Thoracic aorta (tissue), 2 donors: ENCODE measurements around the gene COX14. TPM values are rescaled to one million over a fixed set of nuclear protein-coding genes. Genes with fewer than 3 reads are reported as not detected.
A peak's percentile ranks its signal among the peaks of the same experiment; 100 is the strongest.

Source experiments
- ATAC-seq: fragments of 150-250 bp; one replicate; pipeline ENCODE4 v1.8.0; 2017; ENCODE audit warnings: low read depth; ENCODE audit not compliant: insufficient number of reproducible peaks, low FRiP score
- DNase-seq: peaks from one replicate; pipeline ENCODE4 v3.0.0-alpha.2; 2020; ENCODE audit warnings: low spot score
- H3K27ac ChIP-seq, 2 donors: fragments of 200-600 bp; sonication (generic); 1 replicate in 1 of 2; 2 replicates in 1 of 2; pipeline ENCODE4 v1.5.1; 2016; ENCODE audit warnings: mild to moderate bottlenecking in 2 of 2, moderate library complexity in 2 of 2
- H3K27me3 ChIP-seq: fragments of 200-600 bp; sonication (generic); replicated peaks from 2 replicates; pipeline ENCODE4 v1.6.0; 2016; ENCODE audit warnings: mild to moderate bottlenecking; ENCODE audit not compliant: insufficient read depth
- H3K36me3 ChIP-seq: fragments of 200-600 bp; sonication (generic); one replicate; pipeline ENCODE4 v1.5.1; 2016
- H3K4me1 ChIP-seq, 2 donors: fragments of 200-600 bp; sonication (generic); 1 replicate in 1 of 2; 2 replicates in 1 of 2; pipeline versions ENCODE4 v1.5.1 to v1.6.0; 2016; ENCODE audit warnings: low read depth in 2 of 2, mild to moderate bottlenecking in 1 of 2; ENCODE audit not compliant: control insufficient read depth in 1 of 2
- H3K4me3 ChIP-seq: fragments of 200-600 bp; sonication (generic); 2 replicates; pipeline ENCODE4 v1.5.1; 2016; ENCODE audit warnings: mild to moderate bottlenecking
- H3K9me3 ChIP-seq: fragments of 200-600 bp; sonication (generic); 2 replicates; pipeline ENCODE4 v1.5.1; 2016
- CTCF ChIP-seq: fragments of 200-600 bp; sonication (generic); IDR thresholded peaks from one replicate; pipeline ENCODE4 v1.5.1; 2019; ENCODE audit warnings: antibody characterized with exemption
- total RNA-seq, 2 donors: library from RNA; depleted of rRNA; stranded (reverse); fragments of >200 nt; gene quantifications; one replicate each; pipeline versions ENCODE4 v1.1.0 to v1.2.3, GENCODE V29; 2016

COX14 gene
- total RNA-seq, 2 donors from 2014 or later: 50.8 to 57.2 TPM

GRCh38 chr12:50110127-50110761 is 1.8 kb upstream of the COX14 start:
- no peak for TF ChIP-seq CTCF
- no peaks in the 10 kb centered on the region for H3K9me3 ChIP-seq
- no peaks in the 10 kb centered on the region for H3K36me3 ChIP-seq
- ATAC-seq (no peak), DNase-seq (no peak)
- peak overlapping the region; percentile 53 for H3K4me3 ChIP-seq
- H3K27ac ChIP-seq: peak overlapping the region; percentile 96 to 99
- peaks cover 37 to 42% of the 10 kb centered on the region in 2 donors for H3K4me1 ChIP-seq
- H3K27me3 ChIP-seq: no peaks in the 10 kb centered on the region

- Histone ChIP-seq H3K36me3 (no peaks in the 10 kb centered on the region), H3K27ac (peak overlapping the region; percentile 96 to 99), H3K4me1 (peaks cover 38 to 42% of the 10 kb centered on the region in 2 donors), H3K27me3 (no peaks in the 10 kb centered on the region), H3K9me3 (no peaks in the 10 kb centered on the region), H3K4me3 (peak overlapping the region; percentile 59)
- DNase-seq (peak; percentile 38), ATAC-seq (peak; percentile 36)
- TF ChIP-seq CTCF: no peak
Observed at GRCh38 chr12:50110762-50111351, 1.2 kb upstream of the COX14 start.

- Histone ChIP-seq H3K4me1 (peaks cover 41 to 42% of the 10 kb centered on the region in 2 donors), H3K27me3 (no peaks in the 10 kb centered on the region), H3K9me3 (no peaks in the 10 kb centered on the region), H3K4me3 (peak overlapping the region; percentile 59), H3K27ac (peak overlapping the region; percentile 96 to 99), H3K36me3 (no peaks in the 10 kb centered on the region)
- TF ChIP-seq CTCF: no peak
- ATAC-seq (no peak), DNase-seq (no peak)
Observed at GRCh38 chr12:50111395-50111692, 692 bp upstream of the COX14 start.

GRCh38 chr12:50112456-50113218 is 601 bp downstream of the COX14 start:
- Histone ChIP-seq H3K27ac (peak overlapping the region; percentile 94 to 96), H3K27me3 (no peaks in the 10 kb centered on the region), H3K4me3 (peak overlapping the region; percentile 74), H3K36me3 (no peaks in the 10 kb centered on the region), H3K9me3 (no peaks in the 10 kb centered on the region), H3K4me1 (peaks cover 50 to 52% of the 10 kb centered on the region in 2 donors)
- no peak for DNase-seq
- TF ChIP-seq CTCF: no peak
- ATAC-seq: no peak

GRCh38 chr12:50117057-50117622 is 5.1 kb downstream of the COX14 start:
- DNase-seq: no peak
- peak overlapping the region; percentile 15 for H3K4me3 ChIP-seq
- peaks cover 19% of the 10 kb centered on the region for H3K36me3 ChIP-seq
- no peak for TF ChIP-seq CTCF
- no peaks in the 10 kb centered on the region for H3K27me3 ChIP-seq
- peak; percentile 14 for ATAC-seq
- H3K27ac ChIP-seq: peak overlapping the region; percentile 45 to 49
- H3K9me3 ChIP-seq: no peaks in the 10 kb centered on the region
- peaks cover 36 to 38% of the 10 kb centered on the region in 2 donors for H3K4me1 ChIP-seq
